IMR-90 (cell line): ENCODE data around the gene NRL. TPM values are rescaled to one million over a fixed set of nuclear protein-coding genes. Genes with fewer than 3 reads are reported as not detected.

ENCODE experiments used
- ATAC-seq: fragments of 200-7000 bp; cut with Tn5 transposase; 2 replicates; pipeline ENCODE4 v1.9.1; 2020; ENCODE audit warnings: low read depth, mild to moderate bottlenecking, moderate library complexity
- BruUV-seq: library from RNA; stranded (reverse); fragments of 400-500 nt; replicated peaks from 2 replicates; lab custom pipeline; 2021; lab: Mats Ljungman, UMichigan
- CTCF ChIA-PET: fragments of 300-600 bp; formaldehyde crosslinking; extraction: SDS; loops from one replicate; lab custom pipeline; 2021; ENCODE audit warnings: antibody characterized with exemption; lab: Yijun Ruan, JAX
- POLR2A ChIA-PET: fragments of 300-600 bp; sonication (Branson Sonifier 250); formaldehyde crosslinking; loops from one replicate; lab custom pipeline; 2022; ENCODE audit warnings: antibody characterized with exemption; ENCODE audit not compliant: unreplicated experiment; lab: Charles Lee
- DNase-seq: peaks from one replicate; pipeline ENCODE4 v3.0.0; 2013
- H2AFZ ChIP-seq: replicated peaks from 2 replicates; pipeline ENCODE3; 2013; ENCODE audit warnings: low read length, mild to moderate bottlenecking; ENCODE audit not compliant: poor library complexity
- H2AK5ac ChIP-seq: 2 replicates; pipeline ENCODE4 v1.6.1; 2013; ENCODE audit warnings: low read depth, low read length, inconsistent platforms
- H2AK9ac ChIP-seq: replicated peaks from 2 replicates; pipeline ENCODE3; 2013; ENCODE audit warnings: mild to moderate bottlenecking, low read depth, low read length, moderate library complexity; ENCODE audit not compliant: poor library complexity
- H2BK120ac ChIP-seq: 2 replicates; pipeline ENCODE4 v1.6.1; 2013; ENCODE audit warnings: low read depth, low read length, inconsistent platforms
- H2BK15ac ChIP-seq: 3 replicates; pipeline ENCODE4 v1.6.1; 2013; ENCODE audit warnings: low read depth, low read length, inconsistent platforms
- H2BK20ac ChIP-seq: 2 replicates; pipeline ENCODE4 v1.6.1; 2013; ENCODE audit warnings: low read depth, mild to moderate bottlenecking, inconsistent platforms, low read length, moderate library complexity
- H2BK5ac ChIP-seq: 2 replicates; pipeline ENCODE4 v1.6.1; 2013; ENCODE audit warnings: mild to moderate bottlenecking, low read depth, low read length, inconsistent platforms; ENCODE audit not compliant: poor library complexity, severe bottlenecking
- H3K14ac ChIP-seq: replicated peaks from 2 replicates; pipeline ENCODE4 v1.6.1; 2013; ENCODE audit warnings: low read depth, low read length, inconsistent platforms
- H3K18ac ChIP-seq: 2 replicates; pipeline ENCODE4 v1.6.1; 2013; ENCODE audit warnings: low read depth, low read length, control low read depth
- H3K23ac ChIP-seq: 2 replicates; pipeline ENCODE4 v1.6.1; 2013; ENCODE audit warnings: low read depth, low read length, inconsistent platforms
- H3K27ac ChIP-seq: 2 replicates; pipeline ENCODE4 v1.5.1; 2013; ENCODE audit warnings: mild to moderate bottlenecking, control low read depth, low read length; ENCODE audit not compliant: insufficient read depth
- H3K27me3 ChIP-seq: 2 replicates; pipeline ENCODE4 v1.6.1; 2013; ENCODE audit warnings: low read length; ENCODE audit not compliant: control insufficient read depth, insufficient read depth
- H3K36me3 ChIP-seq: 2 replicates; pipeline ENCODE4 v1.6.1; 2013; ENCODE audit warnings: low read length, mixed read lengths; ENCODE audit not compliant: control insufficient read depth, insufficient read depth
- H3K4ac ChIP-seq: 2 replicates; pipeline ENCODE4 v1.6.1; 2013; ENCODE audit warnings: low read depth, low read length, inconsistent platforms
- H3K4me1 ChIP-seq: 2 replicates; pipeline ENCODE4 v1.6.1; 2013; ENCODE audit warnings: low read length, mixed read lengths; ENCODE audit not compliant: control insufficient read depth, insufficient read depth
- H3K4me2 ChIP-seq: 2 replicates; pipeline ENCODE4 v1.6.1; 2013; ENCODE audit warnings: low read depth, mild to moderate bottlenecking, control low read depth, low read length, moderate library complexity
- H3K4me3 ChIP-seq: 2 replicates; pipeline ENCODE4 v1.5.1; 2013; ENCODE audit warnings: low read depth, mild to moderate bottlenecking, control low read depth, low read length, moderate library complexity; ENCODE audit not compliant: insufficient read depth
- H3K56ac ChIP-seq: 2 replicates; pipeline ENCODE4 v1.6.1; 2013; ENCODE audit warnings: low read length, inconsistent platforms; ENCODE audit not compliant: insufficient read depth; ENCODE audit errors: extremely low read depth
- H3K79me1 ChIP-seq, 2 experiments: 2 replicates each; pipeline ENCODE4 v1.6.1; 2013; ENCODE audit warnings: low read length in 2 of 2, inconsistent platforms in 1 of 2, low read depth in 1 of 2
- H3K9ac ChIP-seq: 2 replicates; pipeline ENCODE4 v1.6.1; 2013; ENCODE audit warnings: low read depth, low read length, control low read depth
- H3K9me1 ChIP-seq: 2 replicates; pipeline ENCODE4 v1.6.1; 2013; ENCODE audit warnings: low read length, inconsistent platforms; ENCODE audit not compliant: insufficient read depth
- H3K9me3 ChIP-seq: 2 replicates; pipeline ENCODE4 v1.6.1; 2013; ENCODE audit warnings: low read length; ENCODE audit not compliant: control insufficient read depth, insufficient read depth
- H4K20me1 ChIP-seq: 2 replicates; pipeline ENCODE4 v1.6.1; 2013; ENCODE audit warnings: low read length, inconsistent platforms; ENCODE audit not compliant: insufficient read depth
- H4K5ac ChIP-seq: 2 replicates; pipeline ENCODE4 v1.6.1; 2013; ENCODE audit warnings: mild to moderate bottlenecking, low read depth, low read length, control low read depth
- H4K8ac ChIP-seq, 2 experiments: 2 replicates each; pipeline ENCODE4 v1.6.1; 2013; ENCODE audit warnings: low read depth in 2 of 2, low read length in 2 of 2, control low read depth in 1 of 2, inconsistent platforms in 1 of 2
- H4K91ac ChIP-seq: 2 replicates; pipeline ENCODE4 v1.6.1; 2013; ENCODE audit warnings: low read depth, low read length, inconsistent platforms; ENCODE audit not compliant: insufficient read depth
- MAFK ChIP-seq: IDR thresholded peaks from 2 replicates; pipeline ENCODE4 v1.6.1; 2012; ENCODE audit warnings: low read depth, low read length, improper control_type of control experiment
- MAZ ChIP-seq: IDR thresholded peaks from 2 replicates; pipeline ENCODE4 v1.6.1; 2012; ENCODE audit warnings: low read depth, mild to moderate bottlenecking, low read length, improper control_type of control experiment, moderate library complexity, borderline replicate concordance
- WGBS, 2 experiments: methylation state at CpG; one replicate each; pipeline versions ENCODE4 v1.1.5 to v1.1.7; 2013; ENCODE audit warnings: missing lambda C conversion rate in 2 of 2; ENCODE audit not compliant: insufficient read length in 1 of 2; ENCODE audit errors: extremely low coverage in 2 of 2; 5-methylcytosine and 5-hydroxymethylcytosine counted together
- dilution Hi-C: fragments of 300-500 bp; cut with HindIII; formaldehyde crosslinking; loops from one replicate; pipeline ENCODE4 v1.14.3; 2018; ENCODE audit warnings: low sequenced_read_pairs; ENCODE audit not compliant: unreplicated experiment
- in situ Hi-C: fragments of 300-500 bp; cut with MboI; formaldehyde crosslinking; loops from 3 replicates; pipeline ENCODE4 v1.14.3; 2019; ENCODE audit warnings: low sequenced_read_pairs, inconsistent platforms, mixed read lengths
- intact Hi-C: fragments of 100-400 bp; cut with micrococcal nuclease; formaldehyde crosslinking; loops from 2 replicates; pipeline ENCODE4 v1.10.0; 2022
- polyA plus RNA-seq, 3 experiments: library from polyadenylated mRNA; depleted of rRNA; stranded (reverse); fragments of >200 nt; gene quantifications; 2 replicates each; pipeline ENCODE4 v1.2.3, GENCODE V29; 2012; ENCODE audit warnings: low replicate concordance in 1 of 3
- total RNA-seq: library from RNA; depleted of rRNA; stranded (reverse); fragments of >200 nt; gene quantifications from 2 replicates; pipeline ENCODE4 v1.2.3, GENCODE V29; 2012

NRL gene
- total and polyA plus RNA-seq, 2 of the 4 experiments (the other 2 are of a cell fraction): 0.18 to 0.70 TPM

GRCh38 chr14:24072436-24072835 is 42.3 kb downstream of the NRL start:
- no peaks in the 10 kb centered on the region for H3K79me1 ChIP-seq
- no peaks in the 10 kb centered on the region for H3K4me1 ChIP-seq
- no peaks in the 10 kb centered on the region for H4K20me1 ChIP-seq
- H2AFZ ChIP-seq: no peak overlapping the region
- H3K14ac ChIP-seq: no peak overlapping the region
- no peak overlapping the region for H4K5ac ChIP-seq
- ChIA-PET POLR2A (no interaction called here), CTCF (no interaction called here)
- H3K36me3 ChIP-seq: no peaks in the 10 kb centered on the region
- WGBS, 2 experiments: 23% methylated on average over 5 of the region's 7 CpGs; no CpG with 5 or more reads in 1 of the 2 experiments
- intact Hi-C loops (no loop called here), in situ Hi-C loops (no loop called here), dilution Hi-C loops (no loop called here)
- H3K4me3 ChIP-seq: no peak overlapping the region
- H2BK5ac ChIP-seq: no peak overlapping the region
- TF ChIP-seq MAZ (no peak), MAFK (0 out of 2 replicates have a peak, but pooled peaks have one; percentile 8)
- H2BK20ac ChIP-seq: no peak overlapping the region
- no peaks in the 10 kb centered on the region for H3K9me3 ChIP-seq
- H3K9me1 ChIP-seq: no peaks in the 10 kb centered on the region
- H3K27ac ChIP-seq: no peak overlapping the region
- H2AK9ac ChIP-seq: no peak overlapping the region
- no peak overlapping the region for H4K8ac ChIP-seq
- H3K56ac ChIP-seq: no peak overlapping the region
- no peak for DNase-seq
- no peak overlapping the region for H2AK5ac ChIP-seq
- BruUV-seq: no TSS peak
- H3K27me3 ChIP-seq: peaks cover 79% of the 10 kb centered on the region
- no peak overlapping the region for H2BK120ac ChIP-seq
- no peak overlapping the region for H3K9ac ChIP-seq
- H3K4ac ChIP-seq: no peak overlapping the region
- H2BK15ac ChIP-seq: no peak overlapping the region
- H3K18ac ChIP-seq: no peak overlapping the region
- no peak overlapping the region for H3K4me2 ChIP-seq
- no peak for ATAC-seq
- no peak overlapping the region for H4K91ac ChIP-seq
- no peak overlapping the region for H3K23ac ChIP-seq
